GM18511 (cell line): Measurements from ENCODE around the gene IFI35.
"Not testable (repeated sequence)": the region's sequence is repeated elsewhere in the genome, so short reads cannot be mapped to it uniquely, and the experiment has no call there.

ENCODE experiments used
- ATAC-seq: cut with Tn5 transposase; IDR thresholded peaks from one replicate; pipeline ENCODE4 v1.9.1; 2021; ENCODE audit warnings: mild to moderate bottlenecking, moderate library complexity; ENCODE audit not compliant: unreplicated experiment

The IFI35 gene

DNA sequence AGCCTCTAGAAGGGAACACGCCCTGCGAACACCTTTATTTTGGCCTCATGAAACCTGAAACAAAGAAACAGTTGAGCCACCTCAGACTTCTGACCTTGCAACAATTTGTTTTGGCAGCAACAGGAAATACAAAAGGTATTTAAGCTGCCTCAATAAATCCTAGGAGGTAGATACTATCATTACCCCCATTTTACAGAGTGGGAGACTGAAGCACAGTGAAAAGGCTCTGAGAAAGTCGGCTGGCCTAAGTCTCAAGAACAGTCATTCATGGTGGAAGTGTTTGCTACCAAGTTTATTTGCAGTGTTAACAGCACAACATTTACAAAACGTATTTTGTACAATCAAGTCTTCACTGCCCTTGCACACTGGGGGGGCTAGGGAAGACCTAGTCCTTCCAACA, 37.4 kb downstream of the IFI35 start:
- no peak for ATAC-seq

DNA sequence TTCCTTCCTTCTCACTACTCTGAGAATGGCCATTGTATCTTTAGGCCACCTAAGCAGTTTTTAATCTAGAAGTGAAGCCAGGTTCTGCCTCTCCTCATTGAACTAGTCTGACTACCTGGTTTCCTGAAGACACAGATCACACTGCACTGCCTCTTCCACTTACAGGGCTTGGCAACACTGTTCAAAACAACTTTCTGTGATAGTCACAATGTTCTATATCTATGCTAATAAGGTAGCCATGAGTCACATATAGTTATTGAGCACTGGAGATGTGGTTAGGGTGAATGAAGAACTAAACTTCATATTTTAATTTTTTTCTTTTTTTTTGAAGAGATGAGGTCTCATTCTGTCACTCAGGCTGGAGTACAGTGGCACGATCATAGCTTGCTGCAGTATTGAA, 45.4 kb downstream of the IFI35 start:
- ATAC-seq = no peak

DNA sequence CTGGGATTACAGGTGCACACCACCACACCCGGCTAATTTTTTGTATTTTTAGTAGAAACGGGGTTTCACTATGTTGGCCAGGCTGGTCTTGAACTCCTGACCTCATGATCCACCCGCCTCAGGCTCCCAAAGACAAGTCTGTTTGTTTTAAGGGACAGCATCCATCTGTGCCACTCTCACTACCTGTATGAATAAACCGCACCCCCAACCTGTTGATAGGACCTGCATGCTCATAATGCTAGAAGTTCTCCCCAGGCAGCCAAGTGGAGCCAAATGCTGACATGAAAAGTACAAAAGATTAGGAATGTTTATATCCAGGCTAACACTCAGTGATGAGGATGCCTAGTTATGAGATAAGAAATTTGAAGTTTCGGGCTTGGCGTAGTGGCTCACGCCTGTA, 46.4 kb downstream of the IFI35 start:
- not testable (repeated sequence) for ATAC-seq

- ATAC-seq = no peak
Observed at GRCh38 chr17:43056051-43056450, 49.5 kb downstream of the IFI35 start.

GRCh38 chr17:43062984-43063638, 56.5 kb downstream of the IFI35 start:
- ATAC-seq = no peak
